Coronary artery (tissue), 2 donors: ENCODE measurements around the gene ACOXL.

Experiments used
- DNase-seq: peaks from one replicate; pipeline ENCODE4 v3.0.0-alpha.2; 2017; ENCODE audit warnings: low spot score
- H3K27ac ChIP-seq, 2 donors: fragments of 200-600 bp; sonication (generic); one replicate each; pipeline ENCODE4 v1.5.1; 2016 to 2019
- H3K4me3 ChIP-seq: fragments of 200-600 bp; sonication (generic); 2 replicates; pipeline ENCODE4 v1.5.1; 2016; ENCODE audit warnings: mild to moderate bottlenecking, moderate library complexity
- TF ChIP-seq, protein P1 (sequence below): fragments of 200-600 bp; sonication (generic); IDR thresholded peaks from one replicate; pipeline ENCODE4 v1.5.1; 2019; ENCODE audit warnings: antibody characterized with exemption

Gene ACOXL

GRCh38 chr2:110978756-110979470 lies 246.5 kb downstream of the ACOXL start:
- TF ChIP-seq, protein P1, sequence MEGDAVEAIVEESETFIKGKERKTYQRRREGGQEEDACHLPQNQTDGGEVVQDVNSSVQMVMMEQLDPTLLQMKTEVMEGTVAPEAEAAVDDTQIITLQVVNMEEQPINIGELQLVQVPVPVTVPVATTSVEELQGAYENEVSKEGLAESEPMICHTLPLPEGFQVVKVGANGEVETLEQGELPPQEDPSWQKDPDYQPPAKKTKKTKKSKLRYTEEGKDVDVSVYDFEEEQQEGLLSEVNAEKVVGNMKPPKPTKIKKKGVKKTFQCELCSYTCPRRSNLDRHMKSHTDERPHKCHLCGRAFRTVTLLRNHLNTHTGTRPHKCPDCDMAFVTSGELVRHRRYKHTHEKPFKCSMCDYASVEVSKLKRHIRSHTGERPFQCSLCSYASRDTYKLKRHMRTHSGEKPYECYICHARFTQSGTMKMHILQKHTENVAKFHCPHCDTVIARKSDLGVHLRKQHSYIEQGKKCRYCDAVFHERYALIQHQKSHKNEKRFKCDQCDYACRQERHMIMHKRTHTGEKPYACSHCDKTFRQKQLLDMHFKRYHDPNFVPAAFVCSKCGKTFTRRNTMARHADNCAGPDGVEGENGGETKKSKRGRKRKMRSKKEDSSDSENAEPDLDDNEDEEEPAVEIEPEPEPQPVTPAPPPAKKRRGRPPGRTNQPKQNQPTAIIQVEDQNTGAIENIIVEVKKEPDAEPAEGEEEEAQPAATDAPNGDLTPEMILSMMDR = no peak
- no peak for DNase-seq
- Histone ChIP-seq H3K27ac (no peak overlapping the region), H3K4me3 (no peak overlapping the region)

DNA sequence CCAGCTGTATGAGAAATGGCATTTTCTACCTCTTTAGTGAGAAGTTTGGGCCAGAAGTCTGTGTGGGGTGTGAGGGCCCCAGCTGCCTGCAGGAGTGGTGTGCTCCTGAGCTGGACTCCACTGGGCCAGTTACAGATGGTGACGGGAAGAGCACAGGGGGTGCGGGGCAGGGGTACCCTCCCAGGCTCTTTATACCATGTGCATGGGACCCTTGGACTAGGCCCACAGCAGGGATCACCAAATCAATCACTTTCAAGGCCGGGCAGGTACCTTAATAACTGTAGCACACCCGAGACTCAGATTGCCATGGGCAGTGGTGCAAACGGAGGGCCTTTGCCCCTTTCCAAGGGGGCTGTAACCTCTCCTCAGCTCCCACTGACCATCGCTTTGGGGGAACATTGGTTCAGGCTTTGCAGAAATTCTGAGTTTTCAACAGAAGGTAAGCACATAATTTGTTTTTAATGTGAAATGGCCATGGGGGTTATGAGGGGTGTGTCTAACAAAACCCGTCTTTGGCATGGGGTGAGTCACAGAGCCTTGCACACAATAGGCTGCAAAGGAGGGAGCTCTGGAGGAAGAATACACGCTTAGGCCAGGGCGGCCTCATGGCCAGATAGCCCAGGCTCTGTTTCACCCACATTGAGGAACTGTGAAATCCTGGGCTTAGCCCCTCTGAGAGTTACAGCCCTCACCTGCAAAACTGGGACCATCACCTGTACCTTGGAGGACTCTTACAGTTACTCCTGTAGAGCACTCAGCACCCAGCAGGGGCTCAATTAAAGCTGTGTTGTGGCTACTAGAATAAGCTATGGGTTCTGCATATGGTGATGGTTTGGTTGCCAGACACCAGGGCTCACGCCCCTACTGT lies 247.3 kb downstream of the ACOXL start:
- H3K4me3 ChIP-seq = no peak overlapping the region
- no peak overlapping the region for H3K27ac ChIP-seq
- no peak for DNase-seq
- TF ChIP-seq, protein P1 = no peak

DNA sequence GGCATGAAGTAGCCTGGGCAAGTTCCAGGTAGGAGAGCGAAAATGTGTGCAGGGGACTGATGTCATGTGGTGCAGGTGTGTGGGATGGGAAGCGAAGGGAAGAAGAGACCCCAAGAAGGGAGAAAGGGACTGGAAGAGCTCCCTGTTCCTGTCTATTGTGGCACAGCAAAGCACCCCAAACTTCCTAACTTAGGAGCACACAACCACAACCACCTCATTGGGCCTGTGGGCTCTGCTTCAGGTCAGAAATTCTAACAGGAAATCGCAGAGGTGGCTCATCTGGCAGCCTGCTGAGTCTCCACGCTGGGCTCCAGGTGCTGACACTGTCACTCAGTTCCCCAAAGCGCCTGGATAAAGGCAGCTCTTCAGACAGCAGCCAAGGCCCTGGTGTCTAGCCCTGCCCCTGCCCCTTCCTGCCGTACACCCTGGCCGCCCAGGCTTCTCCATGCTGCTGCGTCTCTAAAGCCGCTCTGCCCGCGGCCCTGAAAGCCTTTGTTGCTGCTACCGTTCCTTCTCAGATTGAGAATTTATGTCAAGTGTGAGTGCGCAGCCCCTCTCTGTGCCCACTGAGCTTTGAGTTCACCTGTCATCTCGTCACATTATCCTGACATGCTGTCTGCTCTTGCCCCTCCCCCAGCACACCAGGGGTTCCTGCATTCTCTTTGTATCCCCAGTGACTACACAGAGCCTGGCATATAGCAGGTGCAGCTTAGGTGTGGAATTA lies 248.1 kb downstream of the ACOXL start:
- H3K4me3 ChIP-seq = no peak overlapping the region
- no peak overlapping the region for H3K27ac ChIP-seq
- DNase-seq = no peak
- TF ChIP-seq, protein P1 = no peak

DNA sequence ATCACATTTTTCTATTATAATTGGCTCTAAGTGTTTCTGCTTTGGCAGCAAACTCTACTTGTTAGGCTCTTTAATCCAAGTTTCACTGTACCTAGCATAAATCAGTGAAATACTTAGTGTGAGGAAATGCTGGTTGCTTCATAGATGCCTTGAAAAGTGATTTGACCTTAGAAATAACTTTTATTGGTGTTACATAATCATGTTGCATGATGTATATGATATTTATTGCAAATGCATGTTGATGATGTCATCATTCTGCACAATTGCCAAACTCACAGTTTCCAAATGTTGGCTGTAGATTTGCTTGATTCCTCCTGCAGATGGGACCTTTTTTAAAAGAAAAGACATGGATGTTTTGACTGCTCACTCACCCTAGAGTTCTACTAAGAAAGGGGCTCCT lies 250.8 kb downstream of the ACOXL start:
- Histone ChIP-seq H3K4me3 (no peak overlapping the region), H3K27ac (no peak overlapping the region)
- TF ChIP-seq, protein P1 = no peak
- DNase-seq = no peak

- no peak for DNase-seq
- H3K27ac ChIP-seq = no peak overlapping the region
- TF ChIP-seq, protein P1 = no peak
- no peak overlapping the region for H3K4me3 ChIP-seq
Observed at GRCh38 chr2:110984694-110985490, 252.5 kb downstream of the ACOXL start.

DNA sequence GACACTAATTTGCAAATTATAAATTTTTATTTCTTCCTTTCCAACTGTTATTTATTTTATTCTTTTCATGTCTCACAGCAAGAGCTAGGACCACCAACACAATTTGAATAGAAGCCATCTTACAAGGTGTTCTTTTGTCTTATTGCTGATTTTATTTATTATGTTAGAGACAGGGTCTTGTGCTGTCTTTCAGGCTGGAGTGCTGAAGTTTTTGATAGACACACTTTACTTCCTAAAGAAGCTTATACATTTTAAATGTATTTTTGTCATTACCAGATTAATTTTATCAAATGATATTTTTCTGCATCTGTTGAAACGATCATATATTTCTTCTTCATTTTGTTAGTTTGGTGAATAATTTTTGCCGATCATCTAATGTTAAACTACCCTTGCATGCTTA lies 258.1 kb downstream of the ACOXL start:
- no peak for DNase-seq
- Histone ChIP-seq H3K27ac (no peak overlapping the region), H3K4me3 (no peak overlapping the region)
- TF ChIP-seq, protein P1 = no peak
